Kidney (tissue), 14 donors: ENCODE results near the gene C19orf18. TPM values are rescaled to one million over a fixed set of nuclear protein-coding genes. Genes with fewer than 3 reads are reported as not detected.
"Not testable (repeated sequence)": the region's sequence is repeated elsewhere in the genome, so short reads cannot be mapped to it uniquely, and the experiment has no call there.

Source experiments
- DNase-seq, 5 donors: peaks; one replicate each; pipeline ENCODE4 v3.0.0-alpha.2; 2013 to 2020
- FAIRE-seq: peaks from 2 replicates; lab custom pipeline; 2012; peaks lifted over from hg19 to GRCh38; lab: Jason Lieb, UNC
- H3K27ac ChIP-seq, 2 donors: one replicate each; pipeline ENCODE4 v1.7.0; 2013; ENCODE audit warnings: low read depth in 2 of 2, low read length in 2 of 2, inconsistent platforms in 1 of 2
- H3K27me3 ChIP-seq: one replicate; pipeline ENCODE4 v1.7.1; 2013; ENCODE audit warnings: low read length, inconsistent platforms; ENCODE audit not compliant: control insufficient read depth, insufficient read depth
- H3K36me3 ChIP-seq, 3 donors: one replicate each; pipeline versions ENCODE4 v1.7.0 to v1.7.1; 2013; ENCODE audit warnings: low read length in 3 of 3, control low read depth in 1 of 3, inconsistent platforms in 1 of 3; ENCODE audit not compliant: insufficient read depth in 3 of 3, control insufficient read depth in 2 of 3
- H3K4me1 ChIP-seq, 3 donors: one replicate each; pipeline versions ENCODE4 v1.7.0 to v1.7.1; 2013; ENCODE audit warnings: low read length in 3 of 3, inconsistent platforms in 1 of 3, low read depth in 1 of 3; ENCODE audit not compliant: control insufficient read depth in 2 of 3, insufficient read depth in 2 of 3
- H3K4me3 ChIP-seq, 3 donors: one replicate each; pipeline versions ENCODE4 v1.7.0 to v1.8.1; 2013; ENCODE audit warnings: low read length in 3 of 3, control low read depth in 1 of 3, inconsistent platforms in 1 of 3
- H3K9ac ChIP-seq, 3 donors: one replicate each; pipeline versions ENCODE4 v1.7.0 to v1.7.1; 2013; ENCODE audit warnings: low read length in 3 of 3, control low read depth in 1 of 3, inconsistent platforms in 1 of 3
- H3K9me3 ChIP-seq, 3 donors: one replicate each; pipeline versions ENCODE4 v1.7.0 to v1.7.1; 2013; ENCODE audit warnings: low read length in 3 of 3, control low read depth in 1 of 3, inconsistent platforms in 1 of 3; ENCODE audit not compliant: control insufficient read depth in 2 of 3, insufficient read depth in 1 of 3
- intact Hi-C: fragments of 100-400 bp; cut with DNase I; formaldehyde crosslinking; loops from one replicate; pipeline ENCODE4 v1.11.1; 2022
- polyA plus RNA-seq: library from polyadenylated mRNA; stranded (reverse); fragments of 350-450 nt; fragmentation: Illumina TruSeq; extraction: RNeasy Lipid Tissue Mini Kit (QIAGEN cat#74804); gene quantifications from one replicate; pipeline ENCODE4 v1.2.3, GENCODE V29; 2014; ENCODE audit warnings: low read depth, low replicate concordance; ENCODE audit not compliant: insufficient read depth
- total RNA-seq: library from RNA; stranded (reverse); fragmentation: NEBNext Ultra II Directional; extraction: Animal tissue kit (Norgen Biotek cat#: 25700); gene quantifications from one replicate; pipeline ENCODE4 v1.2.1, GENCODE V29; 2021
- TF ChIP-seq, protein P1 (sequence below): IDR thresholded peaks from 3 replicates; pipeline ENCODE4 v1.5.1; 2012; ENCODE audit warnings: mild to moderate bottlenecking, moderate library complexity, borderline replicate concordance; ENCODE audit not compliant: insufficient read depth; ENCODE audit errors: extremely low read depth
- donor health status: control.
- donor health status: control.
- donor health status: control.
- donor health status: control.
- donor health status: control.
- donor health status: DM: yes; HTN: yes; CAD: no.
- donor health status: Normal renal cell carcinoma (clear cell type).

The C19orf18 gene
- total and polyA plus RNA-seq, 2 donors from 2014 or later: 0.85 to 1.7 TPM

DNA sequence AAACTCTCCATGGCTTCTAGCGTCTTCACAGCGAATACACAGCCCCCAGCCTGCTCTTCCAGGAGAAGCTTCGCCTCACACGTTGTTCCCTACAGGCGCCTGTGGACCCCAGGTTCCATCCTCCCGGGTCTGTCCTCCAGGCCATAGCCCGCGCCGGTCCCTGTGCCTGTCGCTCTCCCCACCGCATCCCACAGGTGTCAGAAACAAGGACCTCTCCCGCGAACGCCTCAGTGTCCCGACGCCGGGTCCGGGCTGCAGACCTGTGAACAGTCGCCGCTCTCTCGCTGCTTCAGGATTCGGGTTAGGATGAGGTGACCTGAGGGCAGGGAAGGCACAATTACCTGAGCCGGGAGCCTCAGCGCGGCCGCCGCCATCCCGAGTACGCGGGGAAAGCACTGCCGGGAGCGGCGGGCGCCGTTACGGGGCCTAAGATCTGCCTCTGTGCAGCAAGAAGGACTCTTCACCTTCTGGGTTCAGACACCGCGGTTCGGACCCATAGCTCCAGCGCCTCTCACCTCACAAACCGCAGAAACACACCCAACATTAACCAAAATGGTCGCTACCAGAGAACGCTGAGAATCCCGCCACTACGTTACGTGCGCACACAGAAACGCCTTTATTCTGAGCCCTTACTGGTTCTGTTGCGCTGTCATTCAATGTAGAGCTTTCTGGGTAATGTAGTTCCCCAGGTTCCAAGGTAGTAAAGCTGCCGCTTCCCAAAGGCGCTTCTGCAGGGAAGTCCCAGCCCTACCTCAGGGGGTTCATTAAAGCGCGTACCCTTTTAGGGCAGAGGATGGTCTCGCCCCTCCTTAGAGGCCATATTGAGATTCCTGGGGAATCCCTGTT is 39.3 kb downstream of the C19orf18 start, which contains the start of gene ZNF418:
Gene ZNF418 (minus strand): TSS at position 583 of the 846 bp plus-strand sequence. CDS start 1,580 bp downstream, outside the sequence.
- TF ChIP-seq, protein P1, sequence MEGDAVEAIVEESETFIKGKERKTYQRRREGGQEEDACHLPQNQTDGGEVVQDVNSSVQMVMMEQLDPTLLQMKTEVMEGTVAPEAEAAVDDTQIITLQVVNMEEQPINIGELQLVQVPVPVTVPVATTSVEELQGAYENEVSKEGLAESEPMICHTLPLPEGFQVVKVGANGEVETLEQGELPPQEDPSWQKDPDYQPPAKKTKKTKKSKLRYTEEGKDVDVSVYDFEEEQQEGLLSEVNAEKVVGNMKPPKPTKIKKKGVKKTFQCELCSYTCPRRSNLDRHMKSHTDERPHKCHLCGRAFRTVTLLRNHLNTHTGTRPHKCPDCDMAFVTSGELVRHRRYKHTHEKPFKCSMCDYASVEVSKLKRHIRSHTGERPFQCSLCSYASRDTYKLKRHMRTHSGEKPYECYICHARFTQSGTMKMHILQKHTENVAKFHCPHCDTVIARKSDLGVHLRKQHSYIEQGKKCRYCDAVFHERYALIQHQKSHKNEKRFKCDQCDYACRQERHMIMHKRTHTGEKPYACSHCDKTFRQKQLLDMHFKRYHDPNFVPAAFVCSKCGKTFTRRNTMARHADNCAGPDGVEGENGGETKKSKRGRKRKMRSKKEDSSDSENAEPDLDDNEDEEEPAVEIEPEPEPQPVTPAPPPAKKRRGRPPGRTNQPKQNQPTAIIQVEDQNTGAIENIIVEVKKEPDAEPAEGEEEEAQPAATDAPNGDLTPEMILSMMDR: no peak
- Histone ChIP-seq H3K9ac (peak within 1 kb of the TSS in 2 of 3 donors; percentile 46 to 92), H3K4me3 (peak within 1 kb of the TSS; percentile 71 to 87 (median 72)), H3K9me3 (peaks cover 0 to 7% (median 0%) of the 10 kb centered on the region in 3 donors), H3K4me1 (peaks cover 0 to 10% (median 0%) of the 10 kb centered on the region in 3 donors), H3K27ac (peak within 1 kb of the TSS in 1 of 2 donors; percentile 37), H3K36me3 (peaks cover under 1 to 12% (median 4%) of the 10 kb centered on the region in 3 donors), H3K27me3 (no peaks in the 10 kb centered on the region)
- peak; percentile 73 to 96 (median 85) for DNase-seq
- FAIRE-seq: no peak
- intact Hi-C loops: no loop called here

DNA sequence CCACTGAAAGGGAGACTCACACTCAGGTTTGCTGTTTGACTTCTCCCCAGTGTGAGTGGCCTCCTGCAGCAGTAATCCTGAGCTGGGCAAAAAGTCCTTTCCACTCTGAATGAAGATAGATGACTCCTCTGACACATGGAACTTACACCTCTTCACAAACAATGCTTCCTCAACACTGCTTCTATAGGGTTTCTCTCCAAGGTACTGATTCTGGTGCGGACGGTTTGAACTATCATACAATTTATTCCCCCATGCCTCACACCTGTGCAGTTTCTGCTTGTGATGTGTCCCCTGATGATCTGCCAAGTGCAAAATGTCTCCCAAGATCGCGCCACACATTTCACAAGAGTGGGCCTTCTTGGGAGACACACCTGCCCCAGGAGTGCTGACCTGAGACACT is 46.7 kb downstream of the C19orf18 start:
- TF ChIP-seq, protein P1: no peak
- H3K36me3 ChIP-seq: peaks cover 21 to 33% (median 25%) of the 10 kb centered on the region in 3 donors
- intact Hi-C loops: no loop called here
- no peak overlapping the region for H3K9ac ChIP-seq
- FAIRE-seq: no peak
- no peak overlapping the region for H3K4me3 ChIP-seq
- H3K27me3 ChIP-seq: no peaks in the 10 kb centered on the region
- no peaks in the 10 kb centered on the region for H3K4me1 ChIP-seq
- no peak overlapping the region for H3K27ac ChIP-seq
- peaks cover 7 to 23% (median 13%) of the 10 kb centered on the region in 3 donors for H3K9me3 ChIP-seq
- no peak for DNase-seq

DNA sequence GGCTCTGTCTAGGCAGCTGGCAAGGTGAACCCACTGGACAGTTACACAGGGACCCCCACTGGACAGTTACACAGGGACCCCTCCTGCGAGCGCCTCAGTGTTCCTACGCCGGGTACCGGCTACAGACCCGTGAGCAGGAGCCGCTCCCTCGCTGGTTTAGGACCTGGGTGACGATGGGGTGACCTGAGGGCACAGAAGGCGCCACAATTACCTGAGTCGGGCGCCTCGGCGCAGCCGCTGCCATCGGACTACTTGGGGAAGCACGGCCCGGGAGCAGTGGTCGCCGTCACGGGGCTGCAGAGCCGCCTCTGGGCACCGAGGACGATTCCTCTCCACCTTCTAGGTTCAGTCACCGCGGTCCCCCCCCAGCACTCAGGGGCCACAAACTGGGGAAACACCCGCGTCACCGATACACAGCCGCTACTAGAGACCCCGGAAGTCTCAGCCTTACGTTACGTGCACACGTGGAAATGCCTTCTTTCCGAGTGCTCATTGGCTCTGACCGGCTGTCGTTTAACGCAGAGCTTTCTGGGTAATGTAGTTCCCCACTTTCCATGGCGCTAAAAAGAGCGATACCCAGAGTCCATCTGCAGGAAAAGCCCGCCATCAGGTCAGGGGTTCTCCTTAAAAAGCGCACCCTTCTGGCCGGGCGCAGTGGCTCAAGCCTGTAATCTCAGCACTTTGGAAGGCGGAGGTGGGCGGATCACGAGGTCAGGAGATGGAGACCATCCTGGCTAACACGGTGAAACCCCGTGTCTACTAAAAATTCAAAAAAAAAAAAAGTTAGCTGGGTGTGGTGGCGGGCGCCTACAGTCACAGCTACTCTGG is 58.0 kb downstream of the C19orf18 start, which contains the start of gene ZNF417:
Gene ZNF417 (minus strand): TSS at position 425 of the 828 bp plus-strand sequence. CDS start 181 bp downstream, at position 244.
- H3K9me3 ChIP-seq, H3K27me3 ChIP-seq, H3K36me3 ChIP-seq, intact Hi-C loops: not testable (repeated sequence)
- DNase-seq (peak; percentile 92 to 98 (median 95)), FAIRE-seq (peak; percentile 77)
- TF ChIP-seq, protein P1: peak; percentile 17
- peak within 1 kb of the TSS; percentile 74 to 90 (median 81) for H3K9ac ChIP-seq
- H3K27ac ChIP-seq: peak within 1 kb of the TSS in 1 of 2 donors; percentile 32
- H3K4me1 ChIP-seq: peaks cover 0 to 12% (median 6%) of the 10 kb centered on the region in 3 donors
- peak within 1 kb of the TSS; percentile 86 to 90 (median 87) for H3K4me3 ChIP-seq
